ENCODE data around the gene ABCG1.

The ABCG1 gene

DNA sequence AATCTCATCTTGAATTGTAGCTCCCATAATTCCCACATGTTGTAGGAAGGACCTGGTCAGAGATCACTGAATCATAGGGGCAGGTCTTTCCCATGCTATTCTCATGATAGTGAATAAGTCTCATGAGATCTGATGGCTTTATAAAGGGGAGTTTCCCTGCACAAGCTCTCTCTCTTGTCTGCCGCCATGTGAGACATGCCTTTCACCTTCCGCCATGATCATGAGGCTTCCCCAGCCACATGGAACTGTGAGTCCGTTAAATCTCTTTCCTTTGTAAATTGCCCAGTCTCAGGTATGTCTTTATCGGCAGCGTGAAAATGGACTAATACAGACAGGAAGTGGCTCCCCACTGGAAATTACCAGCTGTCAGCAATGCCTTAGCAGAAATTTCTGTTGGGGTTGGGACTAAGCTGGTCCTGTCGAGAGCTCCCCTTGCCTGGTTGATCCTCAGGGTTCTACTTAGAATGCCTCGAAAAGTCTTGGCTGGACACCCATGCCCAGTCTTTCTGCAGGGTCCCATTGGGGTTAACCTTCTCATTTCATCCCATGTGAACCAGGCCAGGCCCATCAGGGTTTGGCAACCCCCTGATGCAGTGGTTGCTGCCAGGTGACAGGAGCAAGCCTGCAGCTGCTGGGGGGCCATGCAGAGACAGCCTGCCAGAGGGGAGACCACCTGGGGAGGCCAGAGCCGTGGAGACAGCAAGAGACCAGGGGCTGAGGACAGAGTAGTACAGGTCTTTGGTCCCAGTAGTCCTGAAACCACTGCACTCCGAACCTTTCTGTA is 2.8 kb upstream of the ABCG1 start:
- no peak for DNase-seq

DNA sequence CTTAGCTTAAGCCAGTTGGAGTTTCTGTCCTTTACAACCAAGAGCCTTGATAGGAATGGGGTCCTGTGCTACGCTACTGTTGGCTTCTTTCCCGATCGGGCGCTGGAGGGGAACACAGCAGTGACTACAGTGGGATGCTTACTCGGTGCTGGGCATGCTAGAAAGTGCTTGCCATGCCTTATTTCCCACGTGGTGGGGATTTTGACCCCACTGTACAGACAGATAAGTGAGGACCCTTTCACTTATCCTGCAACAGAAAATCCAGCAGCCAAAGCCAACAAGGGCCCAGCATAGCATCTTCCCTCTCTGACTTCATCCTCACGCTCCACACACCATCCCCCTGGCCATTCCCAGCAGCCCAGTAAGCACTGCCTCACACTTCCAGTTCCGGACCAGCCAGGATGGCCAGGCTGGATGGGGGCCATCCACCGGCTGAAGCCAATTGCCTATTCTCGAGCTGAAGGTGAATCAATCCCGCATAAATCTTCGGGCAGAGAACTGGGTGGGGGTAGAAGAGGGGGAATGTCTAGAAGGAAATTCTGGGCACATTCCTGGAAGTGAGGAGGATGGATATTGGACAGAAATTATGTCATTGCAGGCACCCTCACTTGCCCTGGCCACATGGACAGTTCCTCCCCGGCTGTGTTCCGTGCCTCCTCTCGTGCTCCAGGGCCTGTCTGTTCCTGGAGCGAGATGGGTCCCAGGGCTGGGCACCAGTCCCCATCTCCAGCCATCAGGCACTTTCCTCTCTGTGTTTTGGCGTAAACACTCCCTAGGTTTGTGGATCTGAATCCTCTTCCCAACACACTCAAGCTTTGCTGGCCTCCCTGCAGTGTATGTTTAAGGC is 2.0 kb upstream of the ABCG1 start:
- DNase-seq: no peak

DNA sequence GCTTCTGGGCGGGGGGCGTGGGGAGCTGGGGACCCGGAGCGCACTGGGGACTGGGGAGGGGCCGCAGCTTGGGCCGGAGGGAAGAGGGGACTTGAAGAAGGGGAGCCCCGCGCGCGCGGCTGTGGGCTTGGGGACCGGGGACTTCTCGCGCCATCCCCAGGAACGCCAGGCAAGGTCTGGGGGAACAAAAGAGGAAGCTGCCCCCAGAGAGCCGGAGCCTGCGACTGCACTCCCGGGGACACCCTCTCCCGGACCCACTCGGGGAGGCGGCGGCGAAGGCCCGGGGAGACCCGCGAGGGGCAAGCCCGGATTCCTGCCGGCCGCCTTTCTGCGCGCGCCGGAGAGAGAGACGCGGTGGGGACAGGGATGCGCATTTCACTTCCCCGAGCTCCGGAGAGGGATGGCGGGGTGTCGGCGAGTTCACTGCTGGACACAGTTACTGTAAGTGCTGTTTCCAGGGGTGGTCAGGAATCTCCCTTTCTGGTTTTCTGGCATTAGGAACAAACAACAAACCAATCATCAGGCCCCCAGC is 732 bp downstream of the ABCG1 start:
- DNase-seq: no peak

DNA sequence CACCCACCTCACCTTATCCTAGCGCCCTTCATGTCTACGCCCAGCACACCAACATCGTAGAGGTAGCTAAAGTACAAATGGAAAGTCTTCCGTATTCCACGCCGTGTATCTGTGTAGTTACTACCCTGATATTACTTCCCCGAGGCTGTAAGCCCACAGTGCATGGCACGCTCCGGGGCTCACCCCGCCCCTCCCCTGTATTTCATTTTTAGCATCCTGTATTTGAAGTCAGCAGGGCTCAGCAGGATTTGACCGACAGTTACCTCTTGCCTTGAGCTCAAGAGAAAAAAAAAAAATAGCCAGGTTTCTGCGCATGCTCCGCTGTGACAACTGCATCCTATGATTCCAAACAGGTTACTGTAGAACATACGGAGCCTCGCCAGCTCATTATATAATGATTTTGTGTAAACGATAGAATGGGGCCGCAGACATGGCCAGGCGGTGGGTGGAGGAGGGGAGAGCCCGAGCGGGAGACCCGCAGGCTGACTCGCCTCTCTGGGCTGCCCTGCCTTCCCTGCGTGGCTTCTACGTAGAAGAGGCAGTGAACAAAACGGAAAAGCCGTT is 1.3 kb downstream of the ABCG1 start:
- peak; percentile 61 for DNase-seq

DNA sequence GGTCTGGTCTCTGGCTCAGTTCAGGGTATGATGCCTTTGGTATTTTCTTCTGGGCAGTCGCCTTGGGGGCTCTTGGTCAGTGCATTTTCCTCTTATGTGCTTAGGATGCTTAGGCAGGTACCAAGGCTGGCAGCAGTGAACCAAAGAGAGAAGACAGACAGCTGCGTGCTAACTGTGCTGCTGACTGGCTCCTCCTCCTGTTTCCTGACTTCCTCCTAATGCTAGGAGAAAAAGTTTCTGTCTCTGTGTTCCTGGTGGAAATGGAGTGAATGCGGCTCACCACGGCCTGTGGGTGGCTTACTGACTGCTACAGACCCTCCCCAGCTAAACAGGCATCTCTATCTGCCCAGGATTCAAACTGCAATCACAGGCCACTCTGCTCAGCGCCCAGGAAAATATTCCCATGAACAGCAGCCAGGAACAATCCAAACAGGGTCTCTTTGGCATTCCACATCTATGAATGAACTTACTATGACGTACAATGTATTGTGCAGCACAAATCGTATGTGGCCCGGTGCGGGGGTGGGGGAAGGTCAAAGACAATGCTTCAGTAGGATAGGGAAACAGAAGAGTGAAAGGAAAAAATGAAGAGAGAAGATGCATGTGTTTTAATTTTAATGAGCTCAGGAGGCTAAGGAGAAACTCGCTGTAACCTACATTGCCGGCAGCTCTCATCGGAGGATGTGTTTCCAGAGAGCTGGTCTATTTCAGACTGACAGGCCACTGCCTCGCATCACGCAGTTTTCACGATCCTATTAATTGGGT is 2.8 kb downstream of the ABCG1 start:
- DNase-seq: peak; percentile 37

DNA sequence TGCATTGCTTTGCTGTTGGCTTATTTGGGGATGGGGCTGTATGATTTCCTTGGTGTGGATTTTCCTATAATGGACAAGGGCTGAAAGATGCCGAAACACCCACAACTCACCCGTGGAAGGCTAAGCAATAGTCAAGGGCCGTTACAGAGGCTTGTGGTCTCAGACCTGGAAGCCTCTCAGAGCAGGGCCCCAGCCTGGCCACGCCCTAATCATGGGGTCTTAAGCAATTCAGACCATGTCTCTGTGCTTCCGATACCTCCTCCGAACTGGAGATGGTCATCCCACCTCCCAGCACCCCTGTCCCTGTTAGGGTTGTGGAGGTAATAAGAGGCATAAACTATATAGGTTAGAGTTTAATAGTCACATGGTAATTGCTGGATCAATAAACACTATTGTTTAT is 3.4 kb downstream of the ABCG1 start:
- DNase-seq: no peak

DNA sequence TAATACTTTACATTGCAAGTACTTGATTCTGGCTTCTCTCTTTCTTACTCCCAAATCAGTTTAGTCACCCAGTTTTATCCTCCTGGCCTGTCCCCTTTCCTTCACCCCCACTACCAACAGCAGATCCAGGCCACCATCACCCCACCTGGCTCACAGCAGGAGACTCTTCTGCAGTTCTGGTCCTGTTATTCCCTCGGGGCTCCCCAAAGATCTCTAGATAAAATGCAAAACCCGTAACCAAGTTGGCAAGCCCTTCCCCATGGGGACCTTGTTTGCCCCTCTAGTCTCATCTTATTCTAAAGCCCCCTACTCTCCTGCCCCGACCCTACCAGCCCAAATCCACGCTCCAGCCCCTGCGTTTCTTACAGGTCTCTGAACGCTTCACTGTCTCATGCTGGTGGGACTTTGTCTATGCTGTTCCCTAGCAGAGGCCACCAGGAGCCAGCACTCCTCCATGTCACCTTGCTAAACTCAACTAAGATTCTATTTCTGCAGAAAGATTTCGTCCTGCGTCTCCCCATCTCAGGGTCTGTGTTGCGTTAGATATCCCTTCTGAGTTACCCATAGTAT is 4.0 kb downstream of the ABCG1 start:
- no peak for DNase-seq

DNA sequence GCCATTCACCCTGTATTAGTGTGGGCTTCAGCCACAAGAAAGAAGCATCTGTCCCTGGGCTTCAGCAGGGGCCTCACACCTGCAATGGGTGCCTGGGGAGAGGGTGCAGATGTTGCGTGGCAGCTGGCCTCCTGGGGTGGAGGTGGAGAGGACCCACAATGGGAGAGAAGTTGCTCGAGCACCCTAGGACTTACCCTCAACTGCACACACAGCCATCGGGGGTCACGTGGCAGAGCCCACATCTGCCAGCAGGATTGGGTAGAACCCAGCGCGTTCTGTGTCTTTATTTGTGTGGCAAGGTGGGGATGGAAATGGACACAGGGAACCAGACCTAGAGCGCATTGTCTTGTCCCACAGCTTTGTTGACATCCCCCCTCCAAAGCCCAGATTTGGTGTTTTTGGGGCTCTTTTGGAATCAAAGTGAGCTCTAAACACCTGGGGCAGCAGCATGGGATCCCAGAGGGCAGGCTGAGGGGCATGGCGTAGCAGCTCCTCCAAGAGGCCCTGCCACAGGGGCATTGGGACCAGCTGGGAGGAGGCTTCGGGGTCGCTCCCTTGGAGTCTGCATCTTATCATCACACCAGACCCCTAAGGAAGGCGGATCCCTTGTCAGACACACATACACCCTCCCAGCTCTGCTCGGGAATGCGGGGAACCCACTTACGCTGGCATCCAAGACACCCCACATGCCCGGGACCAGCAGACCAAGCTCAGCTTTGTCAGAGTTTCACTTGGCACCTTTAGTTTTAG is 5.1 kb downstream of the ABCG1 start:
- no peak for DNase-seq

DNA sequence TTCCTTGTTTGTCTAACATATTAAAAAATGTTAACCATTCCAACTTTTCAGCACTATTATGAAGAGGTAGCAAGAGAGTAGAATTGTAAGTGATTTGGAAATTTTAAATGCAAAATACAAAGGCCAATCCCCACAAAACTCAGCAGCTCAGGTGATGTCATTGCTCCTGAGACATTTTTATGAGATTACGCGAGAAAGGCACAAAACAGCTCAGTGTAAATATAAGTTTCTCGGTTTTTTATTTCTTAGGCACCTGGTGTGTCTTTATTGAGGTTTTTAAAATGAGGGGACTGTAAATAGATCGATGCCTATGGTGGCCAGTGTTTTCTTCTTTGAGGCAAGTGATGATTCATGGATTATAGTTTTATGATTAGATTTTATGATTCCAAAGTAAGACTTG is 6.1 kb downstream of the ABCG1 start:
- no peak for DNase-seq

DNA sequence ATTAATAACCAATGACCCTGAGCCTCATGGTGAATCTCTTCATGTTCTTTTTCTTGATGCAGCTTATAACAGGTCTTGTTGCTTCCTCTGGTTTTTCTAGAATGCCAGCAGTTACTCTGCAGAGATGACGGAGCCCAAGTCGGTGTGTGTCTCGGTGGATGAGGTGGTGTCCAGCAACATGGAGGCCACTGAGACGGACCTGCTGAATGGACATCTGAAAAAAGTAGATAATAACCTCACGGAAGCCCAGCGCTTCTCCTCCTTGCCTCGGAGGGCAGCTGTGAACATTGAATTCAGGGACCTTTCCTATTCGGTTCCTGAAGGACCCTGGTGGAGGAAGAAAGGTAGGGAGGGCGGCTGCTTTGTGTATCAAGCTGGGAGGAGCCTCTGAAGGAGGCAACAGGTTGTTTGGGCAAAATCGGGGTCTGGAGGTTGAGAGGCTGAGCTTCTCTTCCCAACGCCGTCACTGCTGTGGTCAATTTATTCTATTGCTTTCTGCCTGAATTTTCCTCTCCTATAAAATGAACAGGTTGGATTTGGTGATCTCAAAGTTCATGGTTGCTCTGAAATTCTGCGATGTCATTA is 6.7 kb downstream of the ABCG1 start:
- DNase-seq: no peak

DNA sequence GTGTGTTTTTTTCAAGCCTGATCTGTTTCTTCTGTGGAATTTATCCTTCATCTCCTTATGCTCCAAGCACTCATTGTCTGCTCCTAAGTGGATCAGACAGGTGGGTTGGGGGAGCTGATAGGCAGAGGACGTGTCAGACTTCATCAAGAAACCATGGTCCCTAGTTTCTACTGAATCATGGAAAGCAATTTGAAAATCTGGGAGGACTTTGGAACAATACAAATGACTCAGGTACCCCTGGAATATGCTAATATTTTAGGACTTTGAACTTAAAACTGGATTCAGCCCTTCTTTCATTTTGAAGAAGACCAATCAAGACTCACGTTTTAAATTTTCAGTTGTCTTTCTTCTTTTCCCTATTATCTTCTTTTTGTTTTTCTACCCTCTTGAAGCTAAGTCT is 7.7 kb downstream of the ABCG1 start:
- DNase-seq: no peak

DNA sequence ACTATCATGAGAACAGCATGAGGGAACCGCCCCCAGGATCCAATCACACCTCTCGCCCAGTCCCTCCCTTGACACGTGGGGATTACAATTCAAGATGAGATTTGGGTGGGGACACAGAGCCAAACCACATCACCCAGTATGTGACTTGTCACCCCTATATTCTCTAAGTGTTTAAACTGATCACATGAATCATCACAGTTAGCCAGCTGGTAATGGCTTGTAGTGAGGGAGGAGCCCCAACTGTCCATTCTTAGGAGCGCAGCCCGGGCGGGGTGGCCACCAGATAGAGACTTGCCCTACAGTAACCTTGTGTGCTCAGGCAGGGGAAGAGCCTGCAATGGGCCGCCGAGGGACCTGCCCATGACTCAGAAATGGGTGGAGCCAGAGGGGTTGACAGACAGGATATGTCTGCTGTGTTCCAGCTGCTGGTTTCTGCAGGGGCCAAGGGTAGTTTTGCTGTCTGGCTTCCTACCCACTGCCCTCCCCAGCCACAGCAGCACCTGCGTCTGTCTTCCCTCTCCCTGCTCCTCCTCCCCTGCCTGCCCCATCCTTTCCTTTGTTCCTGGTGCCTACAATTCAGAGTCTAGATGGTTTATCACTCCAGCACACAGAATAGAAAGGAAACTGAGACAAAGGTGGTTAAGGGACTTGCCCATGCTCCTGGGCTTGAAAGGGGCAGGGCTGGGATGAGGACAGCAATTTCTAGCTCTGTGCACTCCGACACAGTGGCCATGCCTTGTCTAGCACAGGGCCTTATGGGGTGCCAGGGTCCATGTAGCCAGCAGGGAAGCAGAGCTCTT is 9.2 kb downstream of the ABCG1 start:
- DNase-seq: peak; percentile 62

DNA sequence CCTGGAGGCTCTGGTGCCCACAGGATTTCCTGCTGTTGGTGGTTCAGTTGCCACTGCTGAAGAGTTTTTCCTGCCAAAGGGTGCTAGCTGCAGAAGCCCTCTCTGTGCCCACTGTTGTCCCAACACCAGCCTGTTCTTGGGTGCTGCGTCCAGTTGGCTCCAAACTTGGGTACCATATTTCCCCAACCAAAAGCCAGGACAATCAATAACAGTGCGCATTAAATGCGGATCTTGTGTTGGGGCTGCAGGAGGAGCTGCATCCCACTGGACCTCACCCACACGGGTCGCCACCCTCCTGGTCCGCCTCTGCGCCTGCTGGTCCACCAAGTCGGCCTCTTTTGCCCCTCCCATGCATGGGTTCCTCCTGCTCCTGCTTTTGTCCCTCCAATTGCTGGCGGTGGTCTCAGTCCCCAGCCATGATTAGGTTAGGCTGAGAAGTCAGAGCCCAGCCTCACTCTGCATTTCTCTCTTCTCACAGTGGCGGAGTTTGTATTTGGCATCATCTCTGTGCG is 9.8 kb downstream of the ABCG1 start:
- no peak for DNase-seq

DNA sequence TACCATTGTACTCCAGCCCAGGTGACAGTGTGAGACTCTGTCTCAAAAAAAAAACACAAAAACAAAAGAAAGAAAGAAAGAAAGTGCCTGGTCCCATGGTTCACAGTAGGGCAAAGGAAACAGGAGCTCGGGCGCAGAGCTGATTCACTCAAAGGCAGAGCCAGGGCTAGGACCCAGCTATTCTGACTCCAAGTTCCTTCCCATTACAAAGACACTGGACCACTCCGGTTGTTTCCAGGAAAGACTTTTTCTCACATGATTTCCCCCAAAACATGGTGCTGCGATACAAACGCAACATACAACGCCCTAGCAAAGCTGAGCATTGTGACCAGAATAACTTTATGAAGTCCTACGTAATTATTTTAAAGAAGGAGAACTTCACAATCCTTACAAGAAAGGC is 10.7 kb downstream of the ABCG1 start:
- no peak for DNase-seq

DNA sequence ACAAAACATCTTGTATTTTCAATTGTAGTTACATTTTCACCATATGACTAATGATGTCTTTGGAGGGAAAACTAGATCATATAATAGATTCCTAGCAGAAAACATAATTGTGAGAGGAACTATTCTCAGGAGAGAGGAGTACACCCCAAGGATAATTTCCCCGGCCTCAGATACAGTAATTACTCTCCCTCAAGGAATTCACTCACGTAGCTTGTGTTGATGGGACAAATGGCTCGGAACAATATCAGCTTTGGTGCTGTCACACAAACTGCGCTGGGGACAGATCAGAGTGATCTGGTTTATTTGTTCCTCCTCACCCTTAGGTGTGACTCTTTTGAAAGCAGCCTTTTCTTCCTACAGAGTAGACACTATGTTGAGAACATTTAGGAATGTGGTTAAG is 11.2 kb downstream of the ABCG1 start:
- DNase-seq: no peak

DNA sequence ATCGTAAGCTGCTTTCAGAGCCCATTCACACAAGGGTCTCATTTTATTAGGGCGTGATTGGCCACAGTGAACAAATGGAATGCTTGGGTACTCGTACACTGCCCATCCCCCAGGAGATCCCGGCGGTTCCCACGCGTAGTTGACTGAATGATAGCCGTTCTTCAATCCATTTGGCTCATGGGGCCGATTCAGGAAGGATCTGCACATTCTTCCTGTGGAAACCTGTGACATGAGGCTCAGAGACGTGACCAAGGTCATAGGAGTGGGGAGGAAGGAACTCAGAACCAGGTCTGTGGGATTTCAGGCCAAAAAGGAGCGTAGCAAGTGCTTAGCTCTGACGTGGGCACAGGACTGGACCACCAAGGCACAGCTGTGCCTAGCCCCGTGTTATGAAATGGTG is 11.7 kb downstream of the ABCG1 start:
- no peak for DNase-seq

DNA sequence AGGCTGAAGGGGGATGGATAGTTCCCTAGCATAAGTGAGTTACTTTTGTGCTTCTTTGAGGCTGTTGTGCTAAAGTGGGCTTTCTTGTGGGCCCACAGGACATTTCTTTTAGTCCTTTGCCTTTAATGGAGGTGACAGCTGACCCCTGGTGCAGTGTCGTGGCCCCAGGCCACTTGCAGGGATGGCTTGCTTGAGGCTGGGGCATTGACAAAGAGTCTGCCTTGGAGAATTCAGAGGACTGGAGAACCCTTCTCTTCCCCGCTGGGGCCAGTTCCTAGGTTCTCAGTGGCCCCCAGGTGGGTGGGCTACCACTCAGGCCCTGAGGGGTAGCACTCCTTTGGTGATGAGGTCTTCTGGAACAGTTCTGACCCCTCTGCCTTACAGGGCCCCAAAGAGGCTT is 12.8 kb downstream of the ABCG1 start:
- DNase-seq: no peak

DNA sequence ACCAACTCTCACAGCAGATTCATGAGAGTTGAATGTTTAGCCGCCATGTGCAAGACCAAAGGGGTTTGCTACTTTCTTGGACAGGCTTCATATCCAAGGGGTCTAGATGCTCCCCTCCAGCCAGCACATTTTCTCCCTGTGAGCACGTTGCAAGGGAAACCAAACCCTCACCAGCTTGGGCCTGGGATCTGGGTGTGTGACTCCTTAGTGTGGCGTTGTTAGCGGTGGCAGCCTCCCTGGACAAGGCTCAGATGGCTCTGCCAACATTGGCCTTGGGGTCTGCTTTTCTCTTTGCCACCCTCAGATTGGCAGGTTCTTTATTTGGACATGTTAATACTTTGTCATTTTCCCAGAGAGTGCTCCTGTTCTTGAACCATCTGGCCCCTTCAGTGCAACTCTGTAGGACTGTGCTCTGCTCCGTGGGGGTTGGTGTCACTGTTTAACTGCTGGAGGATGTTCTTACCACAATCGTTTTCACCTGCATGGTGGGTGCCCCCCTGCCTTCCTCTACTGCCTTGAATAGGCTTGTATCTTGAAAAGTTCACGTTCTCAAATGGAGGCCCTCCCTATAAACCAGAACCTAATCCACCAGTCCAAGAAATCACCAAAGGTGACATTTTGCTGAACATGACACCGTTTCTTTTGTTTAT is 13.4 kb downstream of the ABCG1 start:
- no peak for DNase-seq

DNA sequence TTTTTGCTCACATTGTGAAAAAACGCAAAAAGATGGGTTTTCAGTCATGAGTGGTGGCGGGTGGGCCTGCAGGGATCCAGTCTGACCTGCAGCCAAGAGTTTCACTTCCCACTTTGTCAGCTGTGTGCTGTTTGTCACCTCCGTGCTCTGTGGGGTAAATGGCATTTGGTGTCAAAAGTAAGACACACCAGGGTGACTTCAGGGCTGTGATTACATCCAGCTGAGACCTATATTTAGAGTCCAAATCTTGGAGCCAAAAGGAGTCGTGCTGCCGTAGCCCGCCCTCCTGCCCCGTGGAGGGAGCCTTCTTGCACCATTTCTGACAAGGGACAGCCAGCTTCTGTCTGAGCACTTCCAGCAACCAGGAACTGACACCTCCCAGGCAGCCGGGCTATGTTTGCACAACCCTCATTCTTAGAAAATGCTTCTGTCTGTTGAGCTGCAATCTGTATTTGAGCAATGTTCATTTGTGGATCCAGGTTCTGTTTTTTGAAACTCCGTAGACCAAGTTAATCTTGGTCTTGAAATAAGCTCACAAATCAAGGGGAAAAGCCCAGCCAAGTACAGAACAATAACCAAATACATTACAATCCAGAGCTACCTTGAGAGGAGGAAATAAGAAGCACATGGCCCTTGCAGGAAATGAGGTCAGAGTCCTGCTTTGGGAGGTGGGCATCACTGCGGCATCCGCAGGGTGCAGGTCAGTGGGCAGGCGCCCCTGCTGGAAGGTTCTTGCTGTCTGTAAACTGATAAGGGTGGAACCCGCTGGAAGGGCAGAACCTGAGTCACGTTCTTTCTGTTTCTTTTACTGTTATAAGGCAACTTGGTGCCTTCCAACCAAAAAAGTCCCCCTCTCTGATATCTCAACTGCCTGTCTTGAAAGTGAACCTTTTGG is 14.4 kb downstream of the ABCG1 start:
- DNase-seq: no peak
